ENCODE data around the gene AGXT2.
"Not testable (repeated sequence)": the region's sequence is repeated elsewhere in the genome, so short reads cannot be mapped to it uniquely, and the experiment has no call there.

The AGXT2 gene

DNA sequence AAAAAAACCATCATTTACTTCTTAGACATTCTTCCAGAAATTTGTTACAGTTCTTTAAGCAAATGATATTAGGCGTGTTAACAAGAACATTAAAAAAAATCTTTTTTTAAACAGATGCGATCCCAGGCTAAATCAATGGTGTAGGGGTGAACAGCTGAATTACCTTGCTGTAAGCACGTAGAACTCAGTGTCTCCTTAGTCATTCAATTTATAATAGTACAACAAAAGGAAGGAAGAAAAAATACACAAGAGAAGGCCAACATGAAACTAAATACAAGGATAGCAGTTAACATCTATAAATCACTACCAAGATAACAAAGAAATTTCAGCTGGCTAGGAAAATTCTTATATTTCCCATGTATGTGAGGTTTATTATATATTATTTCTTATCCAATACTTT lies 35.4 kb downstream of the AGXT2 start:
- no peak for DNase-seq (ENCODE audit: low read depth)

DNA sequence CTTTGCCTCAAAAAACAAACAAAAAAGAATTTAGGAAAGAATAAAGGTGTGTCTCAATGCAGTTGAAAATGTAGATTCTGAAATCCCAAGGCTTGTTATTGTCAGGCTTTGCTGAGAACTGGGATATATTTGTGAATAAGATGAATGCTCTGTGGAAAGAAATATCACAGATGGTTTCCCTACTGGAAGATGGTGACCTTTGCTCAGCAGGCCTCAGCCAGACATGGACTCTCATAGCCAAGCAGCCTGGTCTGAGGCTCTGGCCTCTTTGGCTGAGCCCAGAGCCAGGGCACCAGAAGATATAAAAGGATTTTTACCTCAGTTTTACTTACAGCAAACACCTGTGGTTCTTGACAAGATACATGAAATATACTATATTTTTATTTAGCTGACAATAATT lies 37.1 kb downstream of the AGXT2 start:
- no peak for DNase-seq (ENCODE audit: low read depth)

DNA sequence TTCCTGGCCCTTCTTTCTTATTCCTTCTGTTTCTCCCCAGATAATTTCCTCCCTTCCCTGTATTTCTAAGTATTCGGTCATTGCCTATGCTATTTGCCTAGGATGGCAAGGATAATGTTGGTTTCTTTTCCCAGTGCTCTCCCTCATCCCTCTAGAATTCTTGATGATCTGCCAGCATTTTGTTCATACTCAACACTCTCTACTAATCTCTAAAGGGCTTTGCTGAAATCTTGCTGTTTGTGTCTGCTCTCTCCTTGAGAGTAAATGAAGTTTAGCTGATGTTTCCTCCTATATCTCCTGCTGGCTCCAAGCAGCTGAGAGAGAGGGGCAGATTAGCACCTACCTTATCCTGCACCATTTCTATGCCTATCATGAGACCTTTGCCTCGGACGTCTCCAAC lies 38.1 kb downstream of the AGXT2 start:
- DNase-seq (ENCODE audit: low read depth) = no peak

DNA sequence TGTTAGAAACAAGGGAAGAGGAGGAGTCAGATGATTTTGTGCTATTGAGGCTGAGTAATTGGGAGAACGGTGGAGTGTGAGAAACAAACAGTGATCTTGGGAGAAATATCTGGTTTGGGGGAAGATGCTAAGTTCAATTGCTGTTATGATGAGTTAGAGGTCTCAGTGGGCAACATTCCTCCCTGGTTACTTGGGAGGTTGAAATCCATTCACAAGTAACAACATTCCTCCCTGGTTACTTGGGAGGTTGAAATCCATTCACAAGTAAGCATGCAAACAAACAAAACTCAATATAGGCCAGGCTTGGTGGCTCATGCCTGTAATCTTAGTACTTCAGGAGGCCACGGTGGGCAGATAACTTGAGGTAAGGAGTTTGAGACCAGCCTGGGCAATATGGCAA lies 38.7 kb downstream of the AGXT2 start:
- no peak for DNase-seq (ENCODE audit: low read depth)

- DNase-seq (ENCODE audit: low read depth) = no peak
These were observed 43.0 kb downstream of the AGXT2 start for GRCh38 chr5:35004771-35005170.

DNA sequence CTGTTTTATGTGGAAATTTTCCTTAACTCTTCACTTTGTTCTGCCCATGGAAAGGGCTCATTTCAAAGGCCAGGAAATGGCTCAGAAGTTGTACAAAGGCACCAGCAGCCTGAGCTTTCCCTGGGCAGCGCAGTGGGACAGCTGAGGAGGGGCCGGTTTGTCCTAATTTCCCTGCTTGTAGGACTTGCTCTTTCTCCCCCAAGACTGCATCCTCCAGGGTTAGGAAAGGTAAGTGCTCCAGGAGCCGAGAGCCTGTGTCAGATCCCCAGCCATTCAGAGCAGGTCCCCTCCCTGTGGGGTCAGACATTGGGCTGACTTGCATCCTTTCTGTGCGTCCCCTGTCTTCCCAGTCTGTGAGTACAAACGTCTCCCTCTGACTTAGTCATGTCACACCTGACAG lies 43.5 kb downstream of the AGXT2 start:
- DNase-seq (ENCODE audit: low read depth) = no peak

DNA sequence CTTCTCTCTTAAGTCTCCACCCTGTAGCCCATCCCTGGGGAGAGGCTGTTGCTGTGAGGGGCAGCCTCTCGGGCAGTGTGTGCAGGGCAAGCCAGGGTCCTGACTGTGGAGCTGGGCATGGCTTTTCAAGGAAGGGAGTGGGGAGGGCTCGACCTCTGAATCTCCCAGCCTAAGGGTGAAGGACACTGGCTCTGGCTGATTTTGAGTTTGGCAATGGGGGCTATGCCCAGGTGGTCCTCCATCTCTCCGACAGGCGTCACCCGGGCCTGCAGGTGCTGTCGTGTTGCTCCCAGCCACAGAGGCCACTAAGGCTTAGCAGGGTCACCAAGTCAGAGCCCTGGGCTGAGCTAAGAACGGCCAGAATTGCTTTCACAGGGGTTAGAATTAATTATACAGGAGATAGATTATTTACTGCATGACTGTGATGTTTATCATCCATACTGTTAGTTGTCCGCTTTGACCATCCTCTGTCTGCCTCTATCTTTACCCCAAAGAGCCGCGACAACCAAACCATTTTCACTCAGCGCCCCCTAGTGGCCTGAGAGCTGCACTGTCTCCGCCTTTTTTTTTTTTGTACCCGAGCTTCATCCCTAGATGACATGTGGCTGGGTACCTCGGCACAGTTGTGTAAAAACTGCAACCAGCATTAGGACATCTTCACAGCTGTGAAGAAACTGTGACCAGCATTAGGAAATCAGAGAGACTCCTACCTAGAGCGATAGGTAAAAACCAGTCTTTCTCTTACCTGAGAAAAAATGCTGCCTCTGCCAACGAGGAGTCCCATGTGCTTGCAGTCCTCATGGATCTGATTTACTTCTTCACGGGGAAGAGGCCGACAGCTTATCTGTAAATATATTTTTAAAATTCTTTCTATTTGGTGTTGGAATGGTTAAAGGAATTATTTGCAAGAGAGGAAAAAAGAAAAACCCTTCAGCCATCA lies 44.5 kb downstream of the AGXT2 start:
- peak; percentile 29 for DNase-seq (ENCODE audit: low read depth)

GRCh38 chr5:35002459-35002858 lies 45.3 kb downstream of the AGXT2 start:
- DNase-seq (ENCODE audit: low read depth) = no peak

GRCh38 chr5:35001842-35002241 lies 45.9 kb downstream of the AGXT2 start:
- DNase-seq (ENCODE audit: low read depth) = no peak

- no peak for DNase-seq (ENCODE audit: low read depth)
These were observed 49.5 kb downstream of the AGXT2 start for GRCh38 chr5:34998058-34998789.

GRCh38 chr5:34996261-34996660 lies 51.5 kb downstream of the AGXT2 start:
- no peak for DNase-seq (ENCODE audit: low read depth)

DNA sequence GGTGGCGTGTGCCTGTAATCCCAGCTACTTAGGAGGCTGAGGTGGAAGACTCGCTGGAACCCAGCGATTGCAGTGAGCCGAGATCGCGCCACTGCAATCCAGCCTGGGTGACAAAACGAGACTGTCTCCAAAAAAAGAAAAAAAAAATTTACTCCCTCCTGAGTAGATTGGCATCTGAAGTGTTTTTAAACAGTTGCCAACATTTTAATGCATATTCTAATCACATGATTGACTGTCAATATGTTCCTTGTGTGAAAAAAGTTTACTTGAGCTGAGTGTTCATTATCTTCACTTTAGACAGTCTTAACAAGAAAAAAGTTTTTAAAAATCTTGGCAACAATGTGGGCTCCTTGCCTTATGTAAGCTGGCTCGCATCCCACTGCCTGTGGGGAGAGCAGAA lies 53.8 kb downstream of the AGXT2 start:
- DNase-seq (ENCODE audit: low read depth) = no peak

- no peak for DNase-seq (ENCODE audit: low read depth)
These were observed 56.1 kb downstream of the AGXT2 start for GRCh38 chr5:34991486-34992238.

- DNase-seq (ENCODE audit: low read depth) = no peak
These were observed 60.8 kb downstream of the AGXT2 start for GRCh38 chr5:34986965-34987364.

- DNase-seq (ENCODE audit: low read depth) = no peak
These were observed 64.9 kb downstream of the AGXT2 start for GRCh38 chr5:34982823-34983222.

DNA sequence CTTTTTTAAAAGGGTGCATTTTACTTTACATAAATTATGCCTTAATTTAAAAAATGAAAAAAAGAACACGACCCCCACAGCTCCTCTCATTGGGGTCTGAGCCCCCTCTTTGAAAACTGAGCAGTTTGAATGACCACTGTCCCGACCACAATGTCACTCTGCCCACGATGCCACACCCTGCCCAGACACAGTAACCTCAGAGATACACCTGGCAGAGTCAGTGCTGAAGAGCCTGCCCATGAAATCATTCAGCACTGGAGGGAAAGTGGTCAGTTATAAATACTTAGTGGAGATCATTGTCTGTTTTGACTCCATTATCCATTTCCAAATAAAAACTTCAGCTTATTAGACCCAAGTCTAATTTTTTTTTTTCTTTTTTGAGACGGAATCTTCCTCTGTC lies 69.1 kb downstream of the AGXT2 start:
- no peak for DNase-seq (ENCODE audit: low read depth)

- no peak for DNase-seq (ENCODE audit: low read depth)
These were observed 69.7 kb downstream of the AGXT2 start for GRCh38 chr5:34977934-34978613.

GRCh38 chr5:34976347-34976746 lies 71.4 kb downstream of the AGXT2 start:
- no peak for DNase-seq (ENCODE audit: low read depth)

DNA sequence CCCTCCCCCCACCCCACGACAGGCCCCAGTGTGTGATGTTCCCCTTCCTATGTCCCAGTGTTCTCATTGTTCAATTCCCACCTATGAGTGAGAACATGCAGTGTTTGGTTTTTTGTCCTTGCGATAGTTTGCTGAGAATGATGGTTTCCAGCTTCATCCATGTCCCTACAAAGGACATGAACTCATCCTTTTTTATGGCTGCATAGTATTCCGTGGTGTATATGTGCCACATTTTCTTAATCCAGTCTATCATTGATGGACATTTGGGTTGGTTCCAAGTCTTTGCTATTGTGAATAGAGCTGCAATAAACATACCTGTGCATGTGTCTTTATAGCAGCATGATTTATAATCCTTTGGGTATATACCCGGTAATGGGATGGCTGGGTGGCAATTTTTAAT lies 76.1 kb downstream of the AGXT2 start:
- DNase-seq (ENCODE audit: low read depth) = not testable (repeated sequence)

DNA sequence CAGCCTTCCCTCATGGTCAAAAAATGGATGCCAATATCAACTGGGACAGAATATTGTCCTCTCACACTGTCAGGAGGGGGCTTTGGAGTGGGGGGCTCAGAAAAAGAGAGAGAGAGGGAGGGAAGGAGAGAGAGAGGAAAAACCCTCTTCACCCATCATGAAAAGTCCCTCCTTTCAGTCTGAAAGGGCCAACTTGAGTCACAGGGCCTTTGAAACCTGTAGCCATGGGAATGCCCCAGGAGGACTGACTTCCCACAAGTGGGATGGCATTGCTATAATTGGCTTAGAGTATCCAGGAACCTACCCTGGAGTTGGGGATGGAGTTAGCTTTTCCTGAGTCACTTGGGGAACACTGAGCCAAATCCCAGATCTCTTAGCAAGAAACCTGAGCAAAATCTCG lies 77.2 kb downstream of the AGXT2 start:
- no peak for DNase-seq (ENCODE audit: low read depth)

GRCh38 chr5:34968258-34968657 lies 79.5 kb downstream of the AGXT2 start:
- no peak for DNase-seq (ENCODE audit: low read depth)

GRCh38 chr5:34967540-34967939 lies 80.2 kb downstream of the AGXT2 start:
- no peak for DNase-seq (ENCODE audit: low read depth)

Measured in CMK (cell line).